Uterus (tissue), 2 donors: ENCODE results near the gene CHCHD10.

Experiments used
- POLR2A ChIP-seq, 2 donors: fragments of 450-650 bp; IDR thresholded peaks; one replicate each; pipeline ENCODE4 v1.6.1; 2016; ENCODE audit warnings: antibody characterized with exemption in 2 of 2, mild to moderate bottlenecking in 1 of 2, moderate library complexity in 1 of 2
- TF ChIP-seq, protein P1 (sequence below), 4 experiments: fragments of 200-600 bp in 2 of 4; fragments of 450-650 bp in 2 of 4; sonication (generic) in 2 of 4; IDR thresholded peaks; one replicate each; pipeline ENCODE4 v1.5.1; 2016 to 2019; ENCODE audit warnings: antibody characterized with exemption in 4 of 4, mild to moderate bottlenecking in 2 of 4, moderate library complexity in 1 of 4

DNA sequence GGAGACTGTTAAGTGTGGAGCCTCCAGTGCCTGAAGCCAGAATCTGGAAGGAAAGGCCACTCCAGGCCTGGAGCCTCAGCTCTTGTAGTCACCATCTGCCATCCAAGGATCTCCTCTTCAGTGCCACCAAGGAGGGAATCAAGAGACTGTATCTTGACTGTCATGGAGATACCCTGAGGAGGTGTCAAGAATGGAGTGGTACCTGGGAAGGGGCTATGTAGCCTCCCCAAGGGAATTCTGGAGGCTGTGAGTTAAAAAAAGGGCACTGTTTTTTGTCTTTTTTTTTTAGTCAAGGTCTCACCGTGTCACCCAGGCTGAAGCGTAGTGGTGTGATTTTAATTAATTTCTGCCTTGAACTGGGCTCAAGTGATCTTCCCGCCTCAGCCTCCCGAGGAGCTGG, 8.2 kb downstream of the CHCHD10 start:
- TF ChIP-seq, protein P1, sequence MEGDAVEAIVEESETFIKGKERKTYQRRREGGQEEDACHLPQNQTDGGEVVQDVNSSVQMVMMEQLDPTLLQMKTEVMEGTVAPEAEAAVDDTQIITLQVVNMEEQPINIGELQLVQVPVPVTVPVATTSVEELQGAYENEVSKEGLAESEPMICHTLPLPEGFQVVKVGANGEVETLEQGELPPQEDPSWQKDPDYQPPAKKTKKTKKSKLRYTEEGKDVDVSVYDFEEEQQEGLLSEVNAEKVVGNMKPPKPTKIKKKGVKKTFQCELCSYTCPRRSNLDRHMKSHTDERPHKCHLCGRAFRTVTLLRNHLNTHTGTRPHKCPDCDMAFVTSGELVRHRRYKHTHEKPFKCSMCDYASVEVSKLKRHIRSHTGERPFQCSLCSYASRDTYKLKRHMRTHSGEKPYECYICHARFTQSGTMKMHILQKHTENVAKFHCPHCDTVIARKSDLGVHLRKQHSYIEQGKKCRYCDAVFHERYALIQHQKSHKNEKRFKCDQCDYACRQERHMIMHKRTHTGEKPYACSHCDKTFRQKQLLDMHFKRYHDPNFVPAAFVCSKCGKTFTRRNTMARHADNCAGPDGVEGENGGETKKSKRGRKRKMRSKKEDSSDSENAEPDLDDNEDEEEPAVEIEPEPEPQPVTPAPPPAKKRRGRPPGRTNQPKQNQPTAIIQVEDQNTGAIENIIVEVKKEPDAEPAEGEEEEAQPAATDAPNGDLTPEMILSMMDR (IDR thresholded peaks at IDR 0.05), result no peak
- no peak for TF ChIP-seq POLR2A (IDR thresholded peaks at IDR 0.05)
